GM21367 (cell line): ENCODE measurements around the gene RNU1-3.
"Not testable (repeated sequence)": the region's sequence is repeated elsewhere in the genome, so short reads cannot be mapped to it uniquely, and the experiment has no call there.

ENCODE experiments used
- ATAC-seq: cut with Tn5 transposase; IDR thresholded peaks from one replicate; pipeline ENCODE4 v1.9.1; 2021; ENCODE audit not compliant: unreplicated experiment

RNU1-3 gene

GRCh38 chr1:16621681-16622315, 45.0 kb downstream of the RNU1-3 start:
- not testable (repeated sequence) for ATAC-seq

GRCh38 chr1:16621300-16621658, 45.5 kb downstream of the RNU1-3 start:
- ATAC-seq = no peak

GRCh38 chr1:16619803-16620501, 46.8 kb downstream of the RNU1-3 start:
- not testable (repeated sequence) for ATAC-seq

- ATAC-seq = no peak
Observed at GRCh38 chr1:16618719-16619118, 48.0 kb downstream of the RNU1-3 start.

GRCh38 chr1:16617778-16618580, 48.8 kb downstream of the RNU1-3 start:
- no peak for ATAC-seq

GRCh38 chr1:16617114-16617631, 49.6 kb downstream of the RNU1-3 start:
- no peak for ATAC-seq
